Amniotic stem cell (primary cell): ENCODE data around the gene WDR83.
A peak's percentile ranks its signal among the peaks of the same experiment; 100 is the strongest.

Experiments
- DNase-seq: peaks from one replicate; lab custom pipeline; 2025; lab: John Stamatoyannopoulos, UW

Gene WDR83

DNA sequence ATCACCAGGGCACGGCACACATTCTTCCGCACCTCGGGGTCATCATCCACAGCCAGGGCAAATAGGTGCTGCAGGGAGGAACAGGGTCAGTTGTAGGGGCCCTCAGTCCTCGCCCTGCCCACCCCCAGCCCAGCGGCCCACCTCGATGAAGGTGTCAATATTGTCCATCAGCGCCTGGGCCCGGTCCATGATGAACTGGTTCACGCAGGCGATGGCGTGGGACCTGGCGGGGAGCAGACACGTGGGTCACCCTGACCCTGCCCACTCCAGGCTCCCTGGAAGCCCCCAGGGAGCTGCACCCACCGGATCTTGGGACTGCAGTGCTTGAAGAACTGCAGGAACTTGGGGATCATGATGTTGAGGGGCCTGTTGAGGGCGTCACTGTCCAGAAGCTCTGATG, 48.5 kb downstream of the WDR83 start:
- no peak for DNase-seq

GRCh38 chr19:12715929-12716328, 49.3 kb downstream of the WDR83 start:
- no peak for DNase-seq

DNA sequence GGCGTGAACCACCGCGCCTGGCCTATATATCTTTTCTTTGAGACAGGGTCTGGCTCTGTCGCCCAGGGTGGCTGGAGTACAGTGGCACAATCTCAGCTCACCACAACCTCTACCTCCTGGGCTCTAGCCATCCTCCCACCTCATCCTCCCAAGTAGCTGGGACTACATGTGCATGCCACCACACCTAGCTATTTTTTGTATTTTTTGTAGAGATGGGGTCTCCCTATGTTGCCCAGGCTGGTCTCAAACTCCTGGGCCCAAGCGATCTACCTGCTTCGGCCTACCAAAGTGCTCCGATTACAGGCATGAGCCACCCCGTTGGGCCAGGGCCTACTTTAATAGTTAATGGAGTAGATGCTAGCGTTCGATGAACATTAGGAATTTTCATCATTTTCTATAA, 53.7 kb downstream of the WDR83 start:
- no peak for DNase-seq

- DNase-seq, result no peak
Observed at GRCh38 chr19:12720851-12721655, 54.4 kb downstream of the WDR83 start.

DNA sequence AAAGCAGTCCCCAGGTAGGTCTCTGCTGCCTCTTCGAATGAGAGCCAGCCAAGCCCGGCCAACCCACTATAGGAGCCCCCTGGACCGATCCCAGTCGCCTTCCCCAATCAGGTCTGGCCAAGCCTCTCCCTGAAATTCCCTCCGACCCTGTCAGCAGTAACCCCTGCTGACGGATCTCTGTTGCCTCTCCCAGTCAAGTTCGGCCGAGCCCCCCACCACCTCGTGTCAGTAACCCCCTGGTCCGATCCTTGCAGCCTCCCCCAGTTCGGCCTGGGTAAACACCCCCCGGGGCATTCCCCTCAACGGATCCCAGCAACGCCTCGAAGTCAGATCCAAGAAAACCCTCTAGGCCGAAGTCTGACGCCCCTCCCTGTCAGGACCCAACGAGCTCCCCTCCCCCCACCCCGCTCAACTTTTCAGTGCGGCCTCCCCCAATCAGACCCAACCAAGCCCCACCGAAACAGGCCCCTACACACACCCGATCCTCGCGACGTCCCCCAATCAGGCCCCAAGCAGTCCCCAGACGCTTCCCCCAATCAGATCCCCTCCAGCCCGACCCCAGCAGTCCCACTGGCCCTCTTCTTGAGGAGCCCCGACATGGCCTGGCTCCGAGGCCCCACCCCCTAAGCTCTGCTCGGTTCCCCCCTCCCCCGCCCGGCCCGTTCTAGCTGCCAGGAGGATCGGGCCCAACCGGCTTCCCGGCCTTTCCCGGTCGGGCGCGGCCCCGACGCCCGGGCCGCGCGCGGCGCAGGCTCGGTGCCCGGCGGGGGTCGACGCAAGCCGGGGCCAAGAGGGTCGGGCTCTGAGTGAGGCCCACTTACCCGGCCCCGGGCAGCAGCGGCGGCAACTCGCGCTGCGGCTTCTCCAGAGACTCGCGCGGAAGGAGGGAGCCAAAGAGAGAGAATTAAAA, 55.3 kb downstream of the WDR83 start:
- DNase-seq, result peak; percentile 36

DNA sequence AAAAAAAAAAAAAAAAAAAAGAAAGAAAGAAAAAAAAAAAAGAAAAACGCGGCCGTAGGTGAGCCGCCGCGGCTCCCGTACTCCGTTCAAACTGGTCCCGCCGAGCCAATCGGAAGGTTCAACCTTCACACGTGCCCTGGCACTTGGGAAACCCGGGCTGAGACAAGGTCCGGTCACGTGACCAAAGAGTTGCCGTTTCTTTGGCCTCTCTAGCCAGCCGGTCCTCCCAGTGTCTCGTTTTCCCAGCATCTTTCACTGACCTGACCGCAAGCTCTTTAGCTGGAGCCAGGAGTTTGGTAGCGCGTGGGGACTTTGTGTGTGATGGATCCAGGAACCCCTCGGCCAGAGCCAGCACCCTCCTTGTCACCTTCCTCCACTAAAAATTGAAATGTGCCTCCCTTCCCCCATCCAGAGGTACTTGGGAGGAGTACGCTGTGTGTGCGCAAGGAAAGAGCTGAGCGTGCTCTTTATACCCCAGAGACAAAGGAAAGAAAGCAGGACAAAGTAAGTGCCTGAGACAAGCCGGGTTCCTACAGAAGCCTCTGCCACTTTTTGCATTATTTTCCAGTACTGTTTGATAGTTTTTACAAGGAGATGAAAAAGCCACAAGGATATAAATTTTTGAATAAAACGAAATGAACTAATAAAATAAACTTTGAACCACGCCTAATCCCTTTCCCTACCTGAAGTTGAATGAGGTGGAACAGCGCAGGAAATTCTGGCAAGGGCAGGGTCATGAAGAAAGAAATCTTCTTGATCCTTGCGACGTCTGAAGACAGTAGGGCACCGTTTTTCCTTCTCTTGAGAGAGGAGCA, 56.2 kb downstream of the WDR83 start:
- peak; percentile 99 for DNase-seq

DNA sequence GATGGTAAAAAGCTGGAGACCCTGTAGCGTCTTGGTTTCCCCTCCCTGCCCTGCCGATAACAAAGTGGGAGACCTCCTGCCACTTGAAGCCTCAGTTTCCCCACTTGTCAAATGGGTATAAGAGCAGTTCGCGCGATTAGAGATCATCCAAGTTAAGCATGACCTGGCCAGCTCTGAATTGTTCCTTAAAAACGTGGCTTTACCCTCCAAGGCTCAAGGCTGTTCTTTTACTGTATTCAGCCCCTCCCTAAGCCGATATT, 56.7 kb downstream of the WDR83 start:
- DNase-seq, result no peak

DNA sequence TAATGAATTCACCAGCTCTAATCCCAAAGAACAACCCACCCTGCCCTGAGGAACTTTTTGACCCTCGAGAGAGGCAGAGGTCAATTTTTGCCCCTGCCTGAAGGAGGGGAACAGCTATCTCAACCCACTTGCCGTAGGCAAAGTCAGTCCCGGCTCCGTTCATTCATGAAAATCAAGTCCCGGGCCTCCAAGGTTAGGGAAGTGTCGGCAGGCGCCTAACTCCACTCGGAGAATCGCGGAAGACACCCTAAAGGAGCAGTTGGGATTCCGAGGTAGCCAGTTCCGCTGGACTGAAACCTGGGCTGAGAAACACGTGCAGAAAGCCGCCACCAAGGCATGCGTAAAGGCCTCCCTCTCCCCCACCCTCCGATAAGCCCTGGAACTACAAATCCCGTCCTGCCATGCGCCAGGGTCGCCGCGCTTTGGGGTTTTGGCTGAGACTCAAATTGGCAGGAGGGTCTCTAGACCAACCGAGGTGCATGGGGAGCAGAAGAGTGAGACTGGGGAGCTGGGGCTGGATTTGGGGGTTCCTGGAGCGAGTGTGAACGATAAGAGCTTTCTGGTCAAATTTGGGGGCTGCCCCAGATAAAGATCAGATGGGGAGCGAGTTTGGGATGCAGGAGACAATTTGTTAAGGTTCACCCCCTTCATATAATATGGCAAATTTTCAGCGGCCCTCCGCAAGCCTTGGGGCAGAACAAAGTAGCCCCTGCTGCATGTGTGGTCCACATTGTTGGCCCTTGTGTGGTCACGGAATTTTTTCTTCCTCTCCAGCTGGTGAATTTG, 57.2 kb downstream of the WDR83 start, which contains the start of gene TNPO2:
Gene TNPO2 (minus strand): TSS at position 292 of the 786 bp plus-strand sequence. CDS start 2,955 bp downstream, outside the sequence.
- DNase-seq, result no peak
